Transverse colon (tissue), 3 donors: ENCODE data around the gene LY86.
A peak's percentile ranks its signal among the peaks of the same experiment; 100 is the strongest.

Source experiments
- POLR2A ChIP-seq: fragments of 450-650 bp; IDR thresholded peaks from one replicate; pipeline ENCODE4 v1.6.1; 2016; ENCODE audit warnings: antibody characterized with exemption, mild to moderate bottlenecking, moderate library complexity
- TF ChIP-seq, protein P1 (sequence below), 5 experiments: fragments of 200-600 bp in 3 of 5; fragments of 450-650 bp in 2 of 5; sonication (generic) in 3 of 5; IDR thresholded peaks; 1 replicate in 2 of 5; 2 replicates in 3 of 5; pipeline ENCODE4 v1.5.1; 2016 to 2017; ENCODE audit warnings: antibody characterized with exemption in 5 of 5, inconsistent platforms in 3 of 5, mild to moderate bottlenecking in 2 of 5, moderate library complexity in 1 of 5

DNA sequence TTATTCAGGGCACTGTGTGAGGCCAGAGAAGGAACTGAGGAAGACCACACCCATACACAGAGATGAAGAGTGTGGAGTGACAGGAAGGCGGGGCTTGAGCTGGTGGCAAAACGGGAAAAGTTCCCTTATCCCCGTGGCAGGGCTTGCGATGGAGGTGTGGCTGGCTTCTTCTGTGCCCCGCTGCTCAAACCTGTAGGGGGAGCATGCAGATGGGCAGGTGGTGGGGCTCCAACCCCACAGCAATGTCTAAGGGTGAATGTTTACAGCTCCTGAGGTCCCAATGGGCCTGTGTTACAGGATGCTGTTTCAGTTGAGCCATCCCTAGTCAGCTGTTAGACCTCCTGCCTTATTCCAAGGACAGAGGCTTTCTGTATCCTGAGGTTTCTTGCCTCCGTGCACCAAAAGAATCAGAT, 105.9 kb downstream of the LY86 start:
- TF ChIP-seq, protein P1, sequence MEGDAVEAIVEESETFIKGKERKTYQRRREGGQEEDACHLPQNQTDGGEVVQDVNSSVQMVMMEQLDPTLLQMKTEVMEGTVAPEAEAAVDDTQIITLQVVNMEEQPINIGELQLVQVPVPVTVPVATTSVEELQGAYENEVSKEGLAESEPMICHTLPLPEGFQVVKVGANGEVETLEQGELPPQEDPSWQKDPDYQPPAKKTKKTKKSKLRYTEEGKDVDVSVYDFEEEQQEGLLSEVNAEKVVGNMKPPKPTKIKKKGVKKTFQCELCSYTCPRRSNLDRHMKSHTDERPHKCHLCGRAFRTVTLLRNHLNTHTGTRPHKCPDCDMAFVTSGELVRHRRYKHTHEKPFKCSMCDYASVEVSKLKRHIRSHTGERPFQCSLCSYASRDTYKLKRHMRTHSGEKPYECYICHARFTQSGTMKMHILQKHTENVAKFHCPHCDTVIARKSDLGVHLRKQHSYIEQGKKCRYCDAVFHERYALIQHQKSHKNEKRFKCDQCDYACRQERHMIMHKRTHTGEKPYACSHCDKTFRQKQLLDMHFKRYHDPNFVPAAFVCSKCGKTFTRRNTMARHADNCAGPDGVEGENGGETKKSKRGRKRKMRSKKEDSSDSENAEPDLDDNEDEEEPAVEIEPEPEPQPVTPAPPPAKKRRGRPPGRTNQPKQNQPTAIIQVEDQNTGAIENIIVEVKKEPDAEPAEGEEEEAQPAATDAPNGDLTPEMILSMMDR (IDR thresholded peaks at IDR 0.05): peak in 2 of 5 experiments; percentile 4 to 11
- no peak for TF ChIP-seq POLR2A
